ENCODE data around the gene INSC. TPM values are rescaled to one million over a fixed set of nuclear protein-coding genes. Genes with fewer than 3 reads are reported as not detected.

INSC gene
- polyA plus RNA-seq, 1 donor from 2014 or later, result 0.12 TPM

GRCh38 chr11:15095736-15096228 is 18.9 kb upstream of the INSC start:
- Histone ChIP-seq H3K36me3 (ENCODE audit: insufficient read depth, low read length) (no peaks in the 10 kb centered on the region), H3K9ac (ENCODE audit: low read length) (no peak overlapping the region), H3K27me3 (ENCODE audit: insufficient read depth, low read depth, low read length) (no peaks in the 10 kb centered on the region), H3K9me3 (ENCODE audit: low read length) (no peaks in the 10 kb centered on the region), H3K4me2 (ENCODE audit: low read length) (no peak overlapping the region), H3K9me2 (ENCODE audit: insufficient read depth, low read length) (no peaks in the 10 kb centered on the region), H3K4me3 (ENCODE audit: low read length) (no peak overlapping the region), H2AFZ (ENCODE audit: low read depth, low read length) (no peak overlapping the region), H3K79me2 (replicated peaks; ENCODE audit: insufficient read depth, low read length) (no peaks in the 10 kb centered on the region), H3F3A (ENCODE audit: insufficient read depth, low read length, poor library complexity, severe bottlenecking) (no peaks in the 10 kb centered on the region), H4K20me1 (ENCODE audit: insufficient read depth) (no peaks in the 10 kb centered on the region), H3K27ac (ENCODE audit: low read length) (no peak overlapping the region)
- TF ChIP-seq MXI1 (conservative IDR thresholded peaks at IDR 0.05; ENCODE audit: poor library complexity, severe bottlenecking) (no peak), TAF1 (IDR thresholded peaks at IDR 0.05; ENCODE audit: low read depth) (no peak), RAD21 (conservative IDR thresholded peaks at IDR 0.05) (no peak), EP300 (conservative IDR thresholded peaks at IDR 0.05; ENCODE audit: poor library complexity, severe bottlenecking) (no peak), CTCF (IDR thresholded peaks at IDR 0.05; ENCODE audit: poor library complexity, severe bottlenecking) (no peak), SMC3 (conservative IDR thresholded peaks at IDR 0.05; ENCODE audit: poor library complexity) (no peak), POLR2AphosphoS5 (IDR thresholded peaks at IDR 0.05) (no peak), REST (IDR thresholded peaks at IDR 0.05; ENCODE audit: borderline replicate concordance) (no peak), EZH2 (IDR thresholded peaks at IDR 0.05; ENCODE audit: borderline replicate concordance, insufficient read depth, low read length, poor library complexity, severe bottlenecking) (no peak)

- Histone ChIP-seq H4K20me1 (ENCODE audit: insufficient read depth) (no peaks in the 10 kb centered on the region), H3K9ac (ENCODE audit: low read length) (no peak overlapping the region), H3K27me3 (ENCODE audit: insufficient read depth, low read depth, low read length) (no peaks in the 10 kb centered on the region), H3K36me3 (ENCODE audit: insufficient read depth, low read length) (no peaks in the 10 kb centered on the region), H3K79me2 (replicated peaks; ENCODE audit: insufficient read depth, low read length) (no peaks in the 10 kb centered on the region), H3K9me3 (ENCODE audit: low read length) (no peaks in the 10 kb centered on the region), H3K4me3 (ENCODE audit: low read length) (no peak overlapping the region), H3F3A (ENCODE audit: insufficient read depth, low read length, poor library complexity, severe bottlenecking) (no peaks in the 10 kb centered on the region), H3K4me2 (ENCODE audit: low read length) (no peak overlapping the region), H2AFZ (ENCODE audit: low read depth, low read length) (no peak overlapping the region), H3K9me2 (ENCODE audit: insufficient read depth, low read length) (no peaks in the 10 kb centered on the region), H3K27ac (ENCODE audit: low read length) (no peak overlapping the region)
- TF ChIP-seq REST (IDR thresholded peaks at IDR 0.05; ENCODE audit: borderline replicate concordance) (no peak), EP300 (conservative IDR thresholded peaks at IDR 0.05; ENCODE audit: poor library complexity, severe bottlenecking) (no peak), SMC3 (conservative IDR thresholded peaks at IDR 0.05; ENCODE audit: poor library complexity) (no peak), EZH2 (IDR thresholded peaks at IDR 0.05; ENCODE audit: borderline replicate concordance, insufficient read depth, low read length, poor library complexity, severe bottlenecking) (no peak), MXI1 (conservative IDR thresholded peaks at IDR 0.05; ENCODE audit: poor library complexity, severe bottlenecking) (no peak), RAD21 (conservative IDR thresholded peaks at IDR 0.05) (no peak), CTCF (IDR thresholded peaks at IDR 0.05; ENCODE audit: poor library complexity, severe bottlenecking) (no peak), POLR2AphosphoS5 (IDR thresholded peaks at IDR 0.05) (no peak), TAF1 (IDR thresholded peaks at IDR 0.05; ENCODE audit: low read depth) (no peak)
These were observed 17.3 kb upstream of the INSC start for GRCh38 chr11:15097411-15097810.
